Activated CD4-positive, CD25-positive, alpha-beta regulatory T cell treated with anti-CD3 and anti-CD28 coated beads, Interleukin-2, amount 50 U/mL, for 24 hours (primary cell): Measurements from ENCODE around the gene MPV17.
"Not testable (repeated sequence)": the region's sequence is repeated elsewhere in the genome, so short reads cannot be mapped to it uniquely, and the experiment has no call there.

ENCODE experiments used
- ATAC-seq, 2 donors: fragments of 150-1000 bp; cut with Tn5 transposase; one replicate each; pipeline ENCODE4 v1.10.0; 2021; ENCODE audit warnings: mild to moderate bottlenecking in 1 of 2, moderate library complexity in 1 of 2

MPV17 gene

GRCh38 chr2:27322766-27323595 is at the start of gene MPV17:
Gene MPV17 (minus strand): TSS chr2:27323097. CDS start chr2:27322517, 580 bp downstream.
- ATAC-seq: peak; percentile 97 to 98

GRCh38 chr2:27370816-27371620 is 48.1 kb upstream of the MPV17 start:
- ATAC-seq: peak; percentile 4

- peak; percentile 92 to 95 for ATAC-seq
Measured at GRCh38 chr2:27370026-27370815, 47.3 kb upstream of the MPV17 start, which contains the start of the genes EIF2B4 and SNX17. Gene EIF2B4 (minus strand): TSS chr2:27370338. CDS start chr2:27370314, 24 bp downstream. Gene SNX17 (plus strand): TSS chr2:27370616. CDS start chr2:27370744, 128 bp downstream.

- ATAC-seq: no peak
Measured at GRCh38 chr2:27369471-27370025, 46.7 kb upstream of the MPV17 start.

GRCh38 chr2:27363933-27364332 is 41.0 kb upstream of the MPV17 start:
- no peak for ATAC-seq

GRCh38 chr2:27362678-27363420 is 40.0 kb upstream of the MPV17 start:
- no peak for ATAC-seq

- peak; percentile 78 to 82 for ATAC-seq
Measured at GRCh38 chr2:27356382-27357181, 33.7 kb upstream of the MPV17 start, which contains the start of gene GTF3C2. Gene GTF3C2 (minus strand): TSS chr2:27356764. CDS start chr2:27343554, 13,210 bp downstream.

- peak; percentile 15 to 23 for ATAC-seq
Measured at GRCh38 chr2:27356056-27356381, 33.1 kb upstream of the MPV17 start.

- no peak for ATAC-seq
Measured at GRCh38 chr2:27354597-27354927, 31.7 kb upstream of the MPV17 start.

GRCh38 chr2:27353762-27354596 is 31.1 kb upstream of the MPV17 start:
- ATAC-seq: no peak

GRCh38 chr2:27353386-27353761 is 30.5 kb upstream of the MPV17 start:
- not testable (repeated sequence) for ATAC-seq

- ATAC-seq: peak; percentile 14 to 34
Measured at GRCh38 chr2:27351802-27352598, 29.1 kb upstream of the MPV17 start.

GRCh38 chr2:27350106-27350693 is 27.3 kb upstream of the MPV17 start:
- no peak for ATAC-seq

GRCh38 chr2:27347641-27348040 is 24.7 kb upstream of the MPV17 start:
- ATAC-seq: no peak

GRCh38 chr2:27336173-27336572 is 13.3 kb upstream of the MPV17 start:
- ATAC-seq: no peak

GRCh38 chr2:27335311-27335710 is 12.4 kb upstream of the MPV17 start:
- ATAC-seq: no peak

GRCh38 chr2:27324720-27325119 is 1.8 kb upstream of the MPV17 start:
- no peak for ATAC-seq

- ATAC-seq: no peak
Measured at GRCh38 chr2:27323596-27324285, 844 bp upstream of the MPV17 start.
